Kidney epithelial cell (primary cell): Measurements from ENCODE around the gene CD3G. TPM values are rescaled to one million over a fixed set of nuclear protein-coding genes. Genes with fewer than 3 reads are reported as not detected.

Experiments
- DNase-seq: peaks from one replicate; pipeline ENCODE4 v3.0.0-alpha.2; 2010; ENCODE audit warnings: low read depth
- H3K27me3 ChIP-seq: 2 replicates; pipeline ENCODE4 v1.6.0; 2011; ENCODE audit warnings: low read length; ENCODE audit not compliant: control insufficient read depth, insufficient read depth
- H3K36me3 ChIP-seq: 2 replicates; pipeline ENCODE4 v1.5.1; 2011; ENCODE audit warnings: low read length; ENCODE audit not compliant: control insufficient read depth, insufficient read depth
- H3K4me3 ChIP-seq: 2 replicates; pipeline ENCODE4 v1.5.1; 2011; ENCODE audit warnings: low read depth, mild to moderate bottlenecking, control low read depth, low read length
- total RNA-seq: library from RNA; depleted of rRNA; stranded (reverse); fragments of >200 nt; gene quantifications from 2 replicates; pipeline ENCODE4 v1.2.3, GENCODE V29; 2015
- TF ChIP-seq, protein P1 (sequence below): IDR thresholded peaks from 2 replicates; pipeline ENCODE4 v1.5.1; 2011; ENCODE audit warnings: mild to moderate bottlenecking, moderate library complexity, low read length, control low read depth, inconsistent platforms; ENCODE audit not compliant: insufficient read depth, poor library complexity, severe bottlenecking

Gene CD3G
- total RNA-seq, 1 donor from 2014 or later: not detected

DNA sequence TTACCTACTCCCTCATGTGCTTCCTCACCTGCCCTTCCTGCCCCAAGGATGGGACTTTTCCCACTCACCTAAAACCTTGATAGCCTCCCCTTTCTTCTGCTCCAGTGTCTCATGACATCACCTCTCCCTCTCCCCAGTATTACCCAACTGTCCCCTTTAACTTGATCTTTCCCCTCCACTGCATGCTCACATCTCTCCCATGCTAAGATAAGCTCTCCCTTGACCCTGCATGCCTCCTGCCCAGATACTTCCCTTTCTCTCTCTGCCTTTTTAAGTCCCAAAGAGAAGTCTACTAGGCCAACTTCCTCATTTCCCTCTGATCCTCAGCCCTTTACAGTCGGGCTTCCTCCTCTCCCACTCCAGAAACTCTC, 24.8 kb upstream of the CD3G start:
- Histone ChIP-seq H3K4me3 (no peak overlapping the region), H3K27me3 (peaks cover under 1% of the 10 kb centered on the region), H3K36me3 (no peaks in the 10 kb centered on the region)
- TF ChIP-seq, protein P1, sequence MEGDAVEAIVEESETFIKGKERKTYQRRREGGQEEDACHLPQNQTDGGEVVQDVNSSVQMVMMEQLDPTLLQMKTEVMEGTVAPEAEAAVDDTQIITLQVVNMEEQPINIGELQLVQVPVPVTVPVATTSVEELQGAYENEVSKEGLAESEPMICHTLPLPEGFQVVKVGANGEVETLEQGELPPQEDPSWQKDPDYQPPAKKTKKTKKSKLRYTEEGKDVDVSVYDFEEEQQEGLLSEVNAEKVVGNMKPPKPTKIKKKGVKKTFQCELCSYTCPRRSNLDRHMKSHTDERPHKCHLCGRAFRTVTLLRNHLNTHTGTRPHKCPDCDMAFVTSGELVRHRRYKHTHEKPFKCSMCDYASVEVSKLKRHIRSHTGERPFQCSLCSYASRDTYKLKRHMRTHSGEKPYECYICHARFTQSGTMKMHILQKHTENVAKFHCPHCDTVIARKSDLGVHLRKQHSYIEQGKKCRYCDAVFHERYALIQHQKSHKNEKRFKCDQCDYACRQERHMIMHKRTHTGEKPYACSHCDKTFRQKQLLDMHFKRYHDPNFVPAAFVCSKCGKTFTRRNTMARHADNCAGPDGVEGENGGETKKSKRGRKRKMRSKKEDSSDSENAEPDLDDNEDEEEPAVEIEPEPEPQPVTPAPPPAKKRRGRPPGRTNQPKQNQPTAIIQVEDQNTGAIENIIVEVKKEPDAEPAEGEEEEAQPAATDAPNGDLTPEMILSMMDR: no peak
- DNase-seq: no peak

DNA sequence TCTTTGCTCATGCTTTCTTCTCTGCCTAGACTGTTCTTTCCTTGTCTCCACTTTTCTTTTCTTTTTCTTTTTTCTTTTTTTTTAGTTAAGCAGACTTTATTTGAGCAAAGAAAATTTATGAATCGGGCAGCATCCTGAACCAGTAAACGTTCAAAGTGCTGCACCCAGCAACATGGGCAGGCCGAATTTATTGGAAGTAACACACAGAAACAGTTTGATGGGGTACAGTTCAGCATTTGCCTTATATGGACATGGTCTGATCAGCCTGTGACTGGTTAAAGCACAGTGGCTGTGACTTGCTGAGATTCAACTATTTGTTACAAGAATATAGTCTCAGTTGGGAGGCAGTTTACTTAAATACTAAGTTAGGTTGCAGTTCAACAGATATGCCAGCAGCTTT, 23.6 kb upstream of the CD3G start:
- no peaks in the 10 kb centered on the region for H3K36me3 ChIP-seq
- no peaks in the 10 kb centered on the region for H3K27me3 ChIP-seq
- DNase-seq: no peak
- H3K4me3 ChIP-seq: no peak overlapping the region
- TF ChIP-seq, protein P1: no peak

DNA sequence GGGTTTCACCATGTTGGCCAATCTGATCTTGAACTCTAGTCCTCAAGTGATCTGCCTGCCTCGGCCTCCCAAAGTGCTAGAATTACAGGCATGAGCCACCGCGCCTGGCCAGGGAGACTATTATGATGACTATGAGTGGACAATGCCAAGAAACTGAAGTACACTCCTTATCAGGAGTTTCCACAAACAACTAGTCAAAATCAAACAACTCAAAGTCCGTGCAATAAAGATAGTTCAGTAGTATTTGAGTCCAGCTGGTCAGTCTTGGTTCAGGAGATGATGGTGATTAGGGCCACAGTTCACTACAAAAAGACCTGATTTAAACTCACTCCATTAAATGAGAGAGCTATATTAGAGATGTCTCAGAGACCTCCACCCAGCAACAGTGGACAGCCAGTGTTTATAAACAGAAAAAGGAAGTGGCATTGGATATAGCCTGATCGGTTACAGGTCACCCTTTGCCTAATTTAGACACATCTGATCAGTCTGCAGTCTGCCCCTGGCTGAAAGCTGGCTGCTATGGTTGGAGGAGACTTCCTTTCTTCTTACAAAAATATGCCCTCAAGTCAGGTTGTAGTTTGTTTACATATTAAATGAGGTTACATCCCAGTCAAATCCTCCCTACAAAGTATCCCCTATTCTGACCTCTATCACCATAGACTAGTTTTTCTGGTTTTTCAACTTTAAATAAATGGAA, 22.6 kb upstream of the CD3G start:
- Histone ChIP-seq H3K27me3 (no peaks in the 10 kb centered on the region), H3K36me3 (no peaks in the 10 kb centered on the region), H3K4me3 (no peak overlapping the region)
- DNase-seq: no peak
- TF ChIP-seq, protein P1: no peak

DNA sequence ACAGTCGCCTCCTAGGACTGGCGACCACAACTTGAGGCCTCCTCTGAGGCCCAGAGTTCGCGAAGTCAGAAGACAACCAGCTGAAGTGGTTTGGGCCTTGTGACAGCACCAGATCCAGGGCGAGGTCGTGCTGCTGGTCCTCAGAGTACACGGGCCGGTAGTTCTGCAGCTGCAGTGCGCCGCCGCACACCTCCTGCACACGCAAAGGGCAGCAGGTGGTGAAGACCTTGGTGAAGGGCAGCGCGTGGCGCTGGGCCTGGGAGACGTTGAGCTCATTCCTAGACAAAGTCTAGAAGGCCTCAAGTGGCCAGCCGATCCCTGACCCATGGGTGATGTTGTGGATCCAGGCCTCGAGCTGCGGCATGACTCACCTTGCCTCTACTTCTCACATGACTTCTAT, 21.4 kb upstream of the CD3G start:
- no peaks in the 10 kb centered on the region for H3K27me3 ChIP-seq
- H3K4me3 ChIP-seq: no peak overlapping the region
- no peaks in the 10 kb centered on the region for H3K36me3 ChIP-seq
- no peak for DNase-seq
- TF ChIP-seq, protein P1: no peak

DNA sequence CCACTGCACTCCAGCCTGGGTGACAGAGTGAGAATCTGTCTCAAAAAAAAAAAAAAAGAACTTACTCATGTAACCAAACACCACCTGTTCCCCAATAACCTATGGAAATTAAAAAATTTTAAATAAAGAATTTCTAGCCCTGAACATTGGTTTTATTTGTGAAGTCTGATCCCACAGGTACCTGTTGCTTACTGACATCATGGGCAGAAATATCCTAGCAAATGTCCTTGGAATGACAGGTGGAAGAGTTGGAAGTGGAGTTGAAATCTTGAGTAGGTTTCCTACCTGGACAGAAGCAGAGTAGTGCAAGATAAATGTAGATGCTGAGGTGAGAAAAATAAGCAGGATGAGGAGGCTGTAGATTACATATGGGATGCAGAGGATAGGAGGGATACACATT, 18.9 kb upstream of the CD3G start:
- TF ChIP-seq, protein P1: no peak
- Histone ChIP-seq H3K36me3 (no peaks in the 10 kb centered on the region), H3K4me3 (no peak overlapping the region), H3K27me3 (no peaks in the 10 kb centered on the region)
- no peak for DNase-seq

DNA sequence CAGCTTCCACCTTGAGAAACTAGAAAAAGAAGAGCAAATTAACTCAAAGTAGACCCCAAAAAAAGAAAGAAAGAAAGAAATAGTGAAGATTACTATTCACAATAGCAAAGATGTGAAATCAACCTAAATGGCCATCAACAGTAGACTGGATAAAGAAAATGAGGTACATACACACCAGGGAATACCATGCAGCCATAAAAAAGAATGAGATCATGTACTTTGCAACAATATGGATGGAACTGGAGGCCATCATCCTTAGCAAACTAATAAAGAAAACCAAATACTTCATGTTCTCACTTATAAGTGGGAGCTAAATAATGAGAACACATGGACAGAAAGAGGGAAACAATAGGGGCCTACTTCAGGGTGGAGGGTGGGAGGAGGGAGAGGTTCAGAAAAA, 15.4 kb upstream of the CD3G start:
- TF ChIP-seq, protein P1: no peak
- H3K4me3 ChIP-seq: no peak overlapping the region
- H3K27me3 ChIP-seq: no peaks in the 10 kb centered on the region
- H3K36me3 ChIP-seq: no peaks in the 10 kb centered on the region
- no peak for DNase-seq
